HepG2 (cell line): ENCODE data around the gene PCNX4. TPM values are rescaled to one million over a fixed set of nuclear protein-coding genes. Genes with fewer than 3 reads are reported as not detected.

Experiments used
- ARNTL ChIP-seq: sonication (generic); formaldehyde crosslinking; IDR thresholded peaks from 2 replicates; pipeline ENCODE4 v1.4.0; 2020; ENCODE audit warnings: mild to moderate bottlenecking, missing genetic modification reagents
- EED ChIP-seq: sonication (generic); formaldehyde crosslinking; IDR thresholded peaks from 2 replicates; pipeline ENCODE4 v1.5.0; 2020; ENCODE audit warnings: mild to moderate bottlenecking, missing genetic modification reagents
- HIC2 ChIP-seq: sonication (generic); formaldehyde crosslinking; IDR thresholded peaks from 2 replicates; pipeline ENCODE4 v1.9.0; 2022; ENCODE audit warnings: low read depth, missing genetic modification reagents
- HNRNPUL1 ChIP-seq: fragments of 200-400 bp; formaldehyde crosslinking; IDR thresholded peaks from 2 replicates; pipeline ENCODE4 v1.6.1; 2017; ENCODE audit warnings: low read depth, mild to moderate bottlenecking, low read length, moderate library complexity
- KDM5B ChIP-seq: sonication (generic); formaldehyde crosslinking; IDR thresholded peaks from 2 replicates; pipeline ENCODE4 v1.4.0; 2020; ENCODE audit warnings: missing genetic modification reagents, mild to moderate bottlenecking, borderline replicate concordance
- LCORL ChIP-seq, 2 experiments: fragments of 450-650 bp in 1 of 2; sonication (generic) in 1 of 2; formaldehyde crosslinking in 1 of 2; IDR thresholded peaks; 2 replicates each; pipeline versions ENCODE4 v1.5.0 to v1.6.1; 2017 to 2020; ENCODE audit warnings: antibody characterized with exemption in 1 of 2, missing genetic modification reagents in 1 of 2
- TAF15 ChIP-seq: fragments of 200-400 bp; formaldehyde crosslinking; IDR thresholded peaks from one replicate; pipeline ENCODE4 v1.6.1; 2018; ENCODE audit warnings: mild to moderate bottlenecking, low read depth, low read length; ENCODE audit not compliant: poor library complexity, severe bottlenecking
- USF2 ChIP-seq, 2 experiments: sonication (generic) in 1 of 2; formaldehyde crosslinking in 1 of 2; IDR thresholded peaks; 2 replicates each; pipeline versions ENCODE4 v1.5.1 to v1.6.1; 2011 to 2020; ENCODE audit warnings: borderline replicate concordance in 1 of 2, low read depth in 1 of 2, low read length in 1 of 2, mild to moderate bottlenecking in 1 of 2, missing genetic modification reagents in 1 of 2, moderate library complexity in 1 of 2
- ZNF121 ChIP-seq: sonication (generic); formaldehyde crosslinking; IDR thresholded peaks from 2 replicates; pipeline ENCODE4 v1.5.0; 2020; ENCODE audit warnings: mild to moderate bottlenecking, missing genetic modification reagents
- ZNF17 ChIP-seq: sonication (generic); formaldehyde crosslinking; IDR thresholded peaks from 2 replicates; pipeline ENCODE4 v1.5.0; 2020; ENCODE audit warnings: mild to moderate bottlenecking, missing genetic modification reagents
- ZNF350 ChIP-seq: sonication (generic); formaldehyde crosslinking; IDR thresholded peaks from 2 replicates; pipeline ENCODE4 v1.4.0; 2020; ENCODE audit warnings: mild to moderate bottlenecking, low read depth, missing genetic modification reagents, borderline replicate concordance
- ZNF549 ChIP-seq: sonication (generic); formaldehyde crosslinking; IDR thresholded peaks from 2 replicates; pipeline ENCODE4 v1.5.0; 2020; ENCODE audit warnings: missing genetic modification reagents
- ZNF878 ChIP-seq: sonication (generic); formaldehyde crosslinking; IDR thresholded peaks from 2 replicates; pipeline ENCODE4 v1.8.1; 2023; ENCODE audit warnings: mild to moderate bottlenecking, missing genetic modification reagents, moderate library complexity
- polyA plus RNA-seq, 8 experiments: library from polyadenylated mRNA; depleted of rRNA in 3 of 8; stranded (reverse) in 7 of 8; unstranded in 1 of 8; fragments of >200 nt; fragmentation: Illumina TruSeq in 4 of 8; extraction: Trizol in 4 of 8; gene quantifications; 2 replicates each; pipeline versions ENCODE4 v1.2.1 to v1.2.3, GENCODE V29; 2011 to 2016; ENCODE audit warnings: low read depth in 4 of 8, missing spikeins in 1 of 8, mixed read lengths in 1 of 8; ENCODE audit not compliant: insufficient read depth in 1 of 8
- total RNA-seq, 5 experiments: library from RNA; depleted of rRNA; stranded (reverse); fragments of >200 nt; fragmentation: Illumina TruSeq; extraction: Trizol; gene quantifications; 2 replicates each; pipeline ENCODE4 v1.2.3, GENCODE V29; 2016; ENCODE audit warnings: low read depth in 1 of 5
- TF ChIP-seq, protein P1 (sequence below): sonication (generic); formaldehyde crosslinking; IDR thresholded peaks from 2 replicates; pipeline ENCODE4 v1.8.0; 2022; ENCODE audit warnings: missing genetic modification reagents, mild to moderate bottlenecking, inconsistent platforms, borderline replicate concordance
- TF ChIP-seq, protein P2 (sequence below): sonication (generic); formaldehyde crosslinking; IDR thresholded peaks from 2 replicates; pipeline ENCODE4 v1.4.0; 2020; ENCODE audit warnings: missing genetic modification reagents
- TF ChIP-seq, protein P3 (sequence below): sonication (generic); formaldehyde crosslinking; IDR thresholded peaks from 2 replicates; pipeline ENCODE4 v1.9.0; 2022; ENCODE audit warnings: missing genetic modification reagents, mild to moderate bottlenecking, borderline replicate concordance

PCNX4 gene
- total and polyA plus RNA-seq, 2 of the 13 experiments (the other 11 are each of a cell fraction or from before 2014, with no cell fraction given): 28.6 to 43.0 TPM

- TF ChIP-seq, protein P1, sequence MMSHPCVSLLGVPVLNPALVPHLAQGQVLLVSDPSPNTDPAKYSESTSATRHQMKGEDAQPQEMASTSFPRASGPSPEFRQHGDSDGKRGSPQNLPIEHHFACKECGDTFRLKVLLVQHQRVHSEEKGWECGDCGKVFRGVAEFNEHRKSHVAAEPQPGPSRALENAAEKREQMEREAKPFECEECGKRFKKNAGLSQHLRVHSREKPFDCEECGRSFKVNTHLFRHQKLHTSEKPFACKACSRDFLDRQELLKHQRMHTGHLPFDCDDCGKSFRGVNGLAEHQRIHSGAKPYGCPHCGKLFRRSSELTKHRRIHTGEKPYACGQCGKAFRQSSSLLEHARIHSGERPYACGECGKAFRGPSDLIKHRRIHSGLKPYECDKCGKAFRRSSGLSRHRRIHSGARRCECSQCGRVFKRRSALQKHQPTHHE (CRISPR knock-in tag): peak; percentile 51; the same call in 1 of the 2 replicates
- no peak for TF ChIP-seq ZNF121 (CRISPR knock-in tag)
- no peak for TF ChIP-seq USF2 (IDR thresholded peaks at IDR 0.05; ENCODE audit: low read depth, low read length)
- no peak for TF ChIP-seq USF2 (CRISPR knock-in tag; IDR thresholded peaks at IDR 0.05; ENCODE audit: borderline replicate concordance)
- TF ChIP-seq ZNF17 (CRISPR knock-in tag): no peak
- no peak for TF ChIP-seq EED (CRISPR knock-in tag)
- peak; percentile 96 for TF ChIP-seq ZNF350 (CRISPR knock-in tag)
- TF ChIP-seq ARNTL: peak; percentile 86; the same call in 1 of the 2 replicates
- peak; percentile 39; the same call in 1 of the 2 replicates for TF ChIP-seq ZNF878 (CRISPR knock-in tag)
- no peak for TF ChIP-seq TAF15
- TF ChIP-seq, protein P2, sequence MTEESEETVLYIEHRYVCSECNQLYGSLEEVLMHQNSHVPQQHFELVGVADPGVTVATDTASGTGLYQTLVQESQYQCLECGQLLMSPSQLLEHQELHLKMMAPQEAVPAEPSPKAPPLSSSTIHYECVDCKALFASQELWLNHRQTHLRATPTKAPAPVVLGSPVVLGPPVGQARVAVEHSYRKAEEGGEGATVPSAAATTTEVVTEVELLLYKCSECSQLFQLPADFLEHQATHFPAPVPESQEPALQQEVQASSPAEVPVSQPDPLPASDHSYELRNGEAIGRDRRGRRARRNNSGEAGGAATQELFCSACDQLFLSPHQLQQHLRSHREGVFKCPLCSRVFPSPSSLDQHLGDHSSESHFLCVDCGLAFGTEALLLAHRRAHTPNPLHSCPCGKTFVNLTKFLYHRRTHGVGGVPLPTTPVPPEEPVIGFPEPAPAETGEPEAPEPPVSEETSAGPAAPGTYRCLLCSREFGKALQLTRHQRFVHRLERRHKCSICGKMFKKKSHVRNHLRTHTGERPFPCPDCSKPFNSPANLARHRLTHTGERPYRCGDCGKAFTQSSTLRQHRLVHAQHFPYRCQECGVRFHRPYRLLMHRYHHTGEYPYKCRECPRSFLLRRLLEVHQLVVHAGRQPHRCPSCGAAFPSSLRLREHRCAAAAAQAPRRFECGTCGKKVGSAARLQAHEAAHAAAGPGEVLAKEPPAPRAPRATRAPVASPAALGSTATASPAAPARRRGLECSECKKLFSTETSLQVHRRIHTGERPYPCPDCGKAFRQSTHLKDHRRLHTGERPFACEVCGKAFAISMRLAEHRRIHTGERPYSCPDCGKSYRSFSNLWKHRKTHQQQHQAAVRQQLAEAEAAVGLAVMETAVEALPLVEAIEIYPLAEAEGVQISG (CRISPR knock-in tag): peak; percentile 94
- TF ChIP-seq HNRNPUL1: no peak
- TF ChIP-seq LCORL (IDR thresholded peaks at IDR 0.05): peak; percentile 65; the same call in 1 of the 2 replicates
- peak; percentile 68 for TF ChIP-seq LCORL (CRISPR knock-in tag; IDR thresholded peaks at IDR 0.05)
- TF ChIP-seq KDM5B: peak; percentile 93; the same call in 1 of the 2 replicates
- TF ChIP-seq HIC2 (CRISPR knock-in tag): no peak
- TF ChIP-seq, protein P3, sequence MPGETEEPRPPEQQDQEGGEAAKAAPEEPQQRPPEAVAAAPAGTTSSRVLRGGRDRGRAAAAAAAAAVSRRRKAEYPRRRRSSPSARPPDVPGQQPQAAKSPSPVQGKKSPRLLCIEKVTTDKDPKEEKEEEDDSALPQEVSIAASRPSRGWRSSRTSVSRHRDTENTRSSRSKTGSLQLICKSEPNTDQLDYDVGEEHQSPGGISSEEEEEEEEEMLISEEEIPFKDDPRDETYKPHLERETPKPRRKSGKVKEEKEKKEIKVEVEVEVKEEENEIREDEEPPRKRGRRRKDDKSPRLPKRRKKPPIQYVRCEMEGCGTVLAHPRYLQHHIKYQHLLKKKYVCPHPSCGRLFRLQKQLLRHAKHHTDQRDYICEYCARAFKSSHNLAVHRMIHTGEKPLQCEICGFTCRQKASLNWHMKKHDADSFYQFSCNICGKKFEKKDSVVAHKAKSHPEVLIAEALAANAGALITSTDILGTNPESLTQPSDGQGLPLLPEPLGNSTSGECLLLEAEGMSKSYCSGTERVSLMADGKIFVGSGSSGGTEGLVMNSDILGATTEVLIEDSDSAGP: peak; percentile 96; the same call in 1 of the 2 replicates
- no peak for TF ChIP-seq ZNF549 (CRISPR knock-in tag)
These were observed at the start of gene PCNX4 (continued) for GRCh38 chr14:60091550-60092525.
